Brain pericyte (primary cell): Measurements from ENCODE around the gene SEL1L2.
A peak's percentile ranks its signal among the peaks of the same experiment; 100 is the strongest.

ENCODE experiments used
- DNase-seq: peaks from one replicate; pipeline ENCODE4 v3.0.0-alpha.2; 2012; ENCODE audit warnings: low read depth, low spot score

SEL1L2 gene

GRCh38 chr20:13865156-13865555 is 125.3 kb downstream of the SEL1L2 start:
- DNase-seq = no peak

GRCh38 chr20:13863244-13863643 is 127.2 kb downstream of the SEL1L2 start:
- DNase-seq = no peak

- DNase-seq = no peak
Measured at GRCh38 chr20:13862245-13862644, 128.2 kb downstream of the SEL1L2 start.

- DNase-seq = no peak
Measured at GRCh38 chr20:13858871-13859270, 131.5 kb downstream of the SEL1L2 start.

GRCh38 chr20:13858439-13858838 is 132.0 kb downstream of the SEL1L2 start:
- no peak for DNase-seq

- no peak for DNase-seq
Measured at GRCh38 chr20:13857961-13858360, 132.5 kb downstream of the SEL1L2 start.

GRCh38 chr20:13857304-13857703 is 133.1 kb downstream of the SEL1L2 start:
- DNase-seq = no peak

- no peak for DNase-seq
Measured at GRCh38 chr20:13856354-13856753, 134.1 kb downstream of the SEL1L2 start.

GRCh38 chr20:13855613-13856012 is 134.8 kb downstream of the SEL1L2 start:
- no peak for DNase-seq

- no peak for DNase-seq
Measured at GRCh38 chr20:13852306-13852705, 138.1 kb downstream of the SEL1L2 start.

- DNase-seq = no peak
Measured at GRCh38 chr20:13851279-13851678, 139.1 kb downstream of the SEL1L2 start.

GRCh38 chr20:13844296-13844695 is 146.1 kb downstream of the SEL1L2 start:
- no peak for DNase-seq

- no peak for DNase-seq
Measured at GRCh38 chr20:13841206-13841605, 149.2 kb downstream of the SEL1L2 start.

- DNase-seq = no peak
Measured at GRCh38 chr20:13840093-13840465, 150.3 kb downstream of the SEL1L2 start.

- DNase-seq = no peak
Measured at GRCh38 chr20:13839421-13840092, 150.9 kb downstream of the SEL1L2 start.

GRCh38 chr20:13838664-13839063 is 151.8 kb downstream of the SEL1L2 start:
- no peak for DNase-seq

- no peak for DNase-seq
Measured at GRCh38 chr20:13831476-13831875, 158.9 kb downstream of the SEL1L2 start.

GRCh38 chr20:13825465-13825864 is 164.9 kb downstream of the SEL1L2 start:
- DNase-seq = no peak

- DNase-seq = no peak
Measured at GRCh38 chr20:13824459-13824858, 166.0 kb downstream of the SEL1L2 start.

GRCh38 chr20:13822459-13822858 is 168.0 kb downstream of the SEL1L2 start:
- no peak for DNase-seq

GRCh38 chr20:13821876-13822275 is 168.5 kb downstream of the SEL1L2 start:
- DNase-seq = no peak

- DNase-seq = peak; percentile 5
Measured at GRCh38 chr20:13819885-13820645, 170.3 kb downstream of the SEL1L2 start.

- DNase-seq = no peak
Measured at GRCh38 chr20:13817342-13817741, 173.1 kb downstream of the SEL1L2 start.
